Stomach (tissue), 9 donors: Measurements from ENCODE around the gene RAB26. TPM values are rescaled to one million over a fixed set of nuclear protein-coding genes. Genes with fewer than 3 reads are reported as not detected.
A peak's percentile ranks its signal among the peaks of the same experiment; 100 is the strongest.

Source experiments
- DNase-seq, 2 donors: peaks; one replicate each; pipeline versions ENCODE4 v3.0.0 to v3.0.0-alpha.2; 2013 to 2019
- H3K27ac ChIP-seq, 5 donors: fragments of 200-600 bp in 4 of 5; sonication (generic) in 4 of 5; one replicate each; pipeline ENCODE4 v1.5.1; 2013 to 2019; ENCODE audit warnings: mild to moderate bottlenecking in 1 of 5, moderate library complexity in 1 of 5
- H3K27me3 ChIP-seq, 3 donors: fragments of 200-600 bp; sonication (generic); one replicate each; pipeline ENCODE4 v1.5.1; 2017 to 2019; ENCODE audit warnings: mixed run types in 1 of 3
- H3K36me3 ChIP-seq, 4 donors: fragments of 200-600 bp; sonication (generic); 1 replicate in 3 of 4; 2 replicates in 1 of 4; pipeline ENCODE4 v1.5.1; 2016 to 2019
- H3K4me1 ChIP-seq, 4 donors: fragments of 200-600 bp; sonication (generic); one replicate each; pipeline ENCODE4 v1.5.1; 2016 to 2019
- H3K4me3 ChIP-seq, 4 donors: fragments of 200-600 bp; sonication (generic) in 3 of 4; one replicate each; pipeline ENCODE4 v1.5.1; 2016 to 2019; ENCODE audit warnings: mild to moderate bottlenecking in 1 of 4
- H3K9me3 ChIP-seq, 4 donors: fragments of 200-600 bp; sonication (generic); one replicate each; pipeline ENCODE4 v1.5.1; 2016 to 2019
- EP300 ChIP-seq: sonication (generic); formaldehyde crosslinking; IDR thresholded peaks from one replicate; pipeline ENCODE4 v1.6.1; 2017; ENCODE audit warnings: antibody characterized with exemption
- POLR2A ChIP-seq, 4 donors: fragments of 450-650 bp; IDR thresholded peaks; one replicate each; pipeline ENCODE4 v1.6.1; 2016; ENCODE audit warnings: antibody characterized with exemption in 4 of 4, control low read depth in 2 of 4, mild to moderate bottlenecking in 1 of 4, moderate library complexity in 1 of 4
- POLR2AphosphoS5 ChIP-seq, 3 donors: sonication (generic); formaldehyde crosslinking; IDR thresholded peaks; one replicate each; pipeline ENCODE4 v1.6.1; 2016; ENCODE audit warnings: antibody characterized with exemption in 3 of 3
- WGBS, 5 donors: extraction: QIAGEN DNeasy Blood & Tissue Kit in 3 of 5; methylation state at CpG; one replicate each; pipeline versions ENCODE4 v1.1.5 to v1.1.7; 2013 to 2018; 5-methylcytosine and 5-hydroxymethylcytosine counted together
- intact Hi-C: fragments of 100-400 bp; cut with DNase I; formaldehyde crosslinking; loops from one replicate; pipeline ENCODE4 v1.15.1; 2023; ENCODE audit warnings: low total_unique reads
- polyA plus RNA-seq, 3 donors: library from polyadenylated mRNA; stranded (reverse); fragments of 200-250 nt; gene quantifications; one replicate each; pipeline ENCODE4 v1.2.3, GENCODE V29; 2013
- total RNA-seq, 5 donors: library from RNA; depleted of rRNA; stranded (reverse); fragments of >200 nt; gene quantifications; one replicate each; pipeline versions ENCODE4 v1.1.0 to v1.2.3, GENCODE V29; 2014 to 2016
- TF ChIP-seq, protein P1 (sequence below), 7 experiments: fragments of 450-650 bp in 4 of 7; fragments of 200-600 bp in 3 of 7; sonication (generic) in 3 of 7; IDR thresholded peaks; one replicate each; pipeline ENCODE4 v1.5.1; 2016 to 2019; ENCODE audit warnings: antibody characterized with exemption in 7 of 7, control low read depth in 2 of 7, mild to moderate bottlenecking in 1 of 7
- donor health status: healthy with polysubstance abuse.
- donor health status: Bipolar disorder and iron deficiency.
- donor health status: healthy.

The RAB26 gene
- total and polyA plus RNA-seq, 8 donors = 15.1 to 114 (median 27.2) TPM; not detected in 3

DNA sequence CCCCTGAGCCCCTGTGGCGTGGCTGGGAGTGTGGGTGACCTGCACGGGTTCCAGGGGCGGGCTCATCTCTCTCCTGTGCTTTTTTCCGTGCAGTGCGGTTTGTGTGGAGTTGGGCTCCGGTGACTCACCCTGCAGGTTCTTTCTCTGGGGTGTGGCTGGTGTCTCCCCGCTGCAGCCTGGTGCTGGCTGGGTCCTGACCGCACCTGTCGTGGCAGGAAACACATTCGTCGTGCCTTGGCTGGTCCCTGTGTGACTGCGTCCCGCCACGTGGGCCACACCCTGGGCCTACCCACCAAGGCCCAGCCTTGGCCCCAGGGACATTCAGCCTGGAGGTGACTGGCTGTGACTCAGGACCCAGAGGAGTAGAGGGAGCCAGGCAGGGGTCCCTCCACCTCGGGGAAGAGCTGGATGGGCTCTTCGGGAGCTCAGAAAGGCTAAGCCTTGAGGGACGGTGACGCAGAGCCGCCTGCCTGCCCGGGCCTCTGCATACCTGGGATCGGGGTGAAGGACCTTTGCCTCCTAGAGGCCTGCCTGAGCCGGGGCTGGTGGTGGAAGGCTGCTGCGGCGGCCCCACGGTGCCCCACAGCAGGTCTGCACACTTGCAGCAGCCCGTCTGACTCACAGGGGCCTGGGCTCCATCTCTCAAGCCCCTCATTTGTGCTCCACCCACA lies 14.9 kb downstream of the RAB26 start:
- Histone ChIP-seq H3K9me3 (no peaks in the 10 kb centered on the region), H3K4me1 (peaks cover 42 to 58% (median 57%) of the 10 kb centered on the region in 4 donors), H3K36me3 (peaks cover 24 to 37% (median 31%) of the 10 kb centered on the region in 4 donors), H3K27ac (peak overlapping the region; percentile 54 to 96 (median 77)), H3K27me3 (no peaks in the 10 kb centered on the region), H3K4me3 (peak overlapping the region in 1 of 4 donors; percentile 13)
- DNase-seq = peak; percentile 77 to 90
- peak in 2 of 3 donors; percentile 46 to 55 for TF ChIP-seq POLR2AphosphoS5 (IDR thresholded peaks at IDR 0.05)
- TF ChIP-seq POLR2A (IDR thresholded peaks at IDR 0.05) = no peak
- intact Hi-C loops = no loop called here
- WGBS, 5 donors = 41 to 78% (median 53%) methylated on average over 14 to 26 of the region's 26 CpGs

DNA sequence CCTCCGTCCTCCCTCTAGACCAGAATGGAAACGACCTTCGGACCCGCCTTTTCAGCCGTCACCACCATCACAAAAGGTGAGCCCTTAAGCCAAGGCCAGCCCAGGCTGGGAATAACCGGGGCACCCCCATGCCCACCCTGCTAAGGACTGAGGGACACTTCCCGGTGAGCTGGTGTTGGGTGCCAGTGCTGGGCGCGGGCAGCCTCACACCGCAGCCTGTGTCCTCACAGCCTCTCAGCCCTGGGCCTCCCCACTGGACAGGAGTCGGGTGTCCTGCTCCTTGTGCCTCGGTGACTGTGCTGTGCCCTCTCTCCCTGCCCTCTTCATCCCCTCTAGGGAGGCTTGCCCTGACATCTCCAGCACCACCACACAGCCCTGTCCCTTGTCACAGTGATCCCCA lies 17.4 kb downstream of the RAB26 start:
- 91 to 97% (median 95%) methylated on average over 11 to 12 of the region's 12 CpGs for WGBS, 5 donors
- H3K9me3 ChIP-seq = no peaks in the 10 kb centered on the region
- peaks cover 16 to 33% (median 32%) of the 10 kb centered on the region in 4 donors for H3K4me1 ChIP-seq
- H3K27me3 ChIP-seq = no peaks in the 10 kb centered on the region
- H3K27ac ChIP-seq = no peak overlapping the region
- no peak for TF ChIP-seq POLR2A (IDR thresholded peaks at IDR 0.05)
- TF ChIP-seq, protein P1, sequence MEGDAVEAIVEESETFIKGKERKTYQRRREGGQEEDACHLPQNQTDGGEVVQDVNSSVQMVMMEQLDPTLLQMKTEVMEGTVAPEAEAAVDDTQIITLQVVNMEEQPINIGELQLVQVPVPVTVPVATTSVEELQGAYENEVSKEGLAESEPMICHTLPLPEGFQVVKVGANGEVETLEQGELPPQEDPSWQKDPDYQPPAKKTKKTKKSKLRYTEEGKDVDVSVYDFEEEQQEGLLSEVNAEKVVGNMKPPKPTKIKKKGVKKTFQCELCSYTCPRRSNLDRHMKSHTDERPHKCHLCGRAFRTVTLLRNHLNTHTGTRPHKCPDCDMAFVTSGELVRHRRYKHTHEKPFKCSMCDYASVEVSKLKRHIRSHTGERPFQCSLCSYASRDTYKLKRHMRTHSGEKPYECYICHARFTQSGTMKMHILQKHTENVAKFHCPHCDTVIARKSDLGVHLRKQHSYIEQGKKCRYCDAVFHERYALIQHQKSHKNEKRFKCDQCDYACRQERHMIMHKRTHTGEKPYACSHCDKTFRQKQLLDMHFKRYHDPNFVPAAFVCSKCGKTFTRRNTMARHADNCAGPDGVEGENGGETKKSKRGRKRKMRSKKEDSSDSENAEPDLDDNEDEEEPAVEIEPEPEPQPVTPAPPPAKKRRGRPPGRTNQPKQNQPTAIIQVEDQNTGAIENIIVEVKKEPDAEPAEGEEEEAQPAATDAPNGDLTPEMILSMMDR (IDR thresholded peaks at IDR 0.05) = no peak
- TF ChIP-seq POLR2AphosphoS5 (IDR thresholded peaks at IDR 0.05) = no peak
- TF ChIP-seq EP300 = no peak
- DNase-seq = no peak
- H3K36me3 ChIP-seq = peaks cover 31 to 62% (median 56%) of the 10 kb centered on the region in 4 donors
- intact Hi-C loops = no loop called here
- H3K4me3 ChIP-seq = no peak overlapping the region

DNA sequence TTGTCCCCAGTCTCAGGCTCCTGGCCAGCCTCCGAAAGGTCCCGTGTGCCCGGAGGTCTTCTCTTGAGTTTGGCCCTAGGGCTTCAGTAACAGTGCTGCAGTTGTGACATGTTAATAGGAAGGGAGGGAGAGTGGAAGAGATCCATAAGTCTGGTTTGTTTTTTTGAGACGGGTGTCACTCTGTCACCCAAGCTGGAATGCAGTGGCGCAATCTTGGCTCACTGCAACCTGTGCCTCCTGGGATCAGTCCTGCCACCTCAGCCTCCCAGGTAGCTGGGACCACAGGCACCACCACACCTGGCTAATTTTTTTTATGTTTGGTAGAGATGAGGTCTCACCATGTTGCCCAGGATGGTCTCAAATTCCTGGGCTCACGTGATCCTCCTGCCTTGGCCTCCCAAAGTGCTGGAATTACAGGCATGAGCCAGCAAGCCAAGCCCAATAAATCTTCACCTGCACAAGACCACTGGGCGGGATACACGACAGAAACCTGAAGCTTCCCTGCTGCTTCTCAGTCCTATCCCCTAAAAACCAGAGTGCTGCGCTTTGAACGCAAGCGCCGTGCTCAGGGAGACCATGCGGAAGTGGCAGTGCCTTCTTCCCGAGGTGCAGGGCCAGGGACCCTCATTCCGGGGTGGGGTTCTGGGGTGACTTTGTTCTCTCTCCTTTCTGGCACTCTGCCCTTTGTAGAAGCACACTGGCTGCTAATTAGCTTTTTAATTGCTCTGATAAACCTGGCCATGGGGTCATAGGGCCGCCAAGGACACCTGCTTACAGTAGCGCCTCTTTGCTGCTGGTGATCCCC lies 18.0 kb downstream of the RAB26 start:
- H3K27ac ChIP-seq = no peak overlapping the region
- H3K36me3 ChIP-seq = peaks cover 37 to 68% (median 60%) of the 10 kb centered on the region in 4 donors
- TF ChIP-seq, protein P1 (IDR thresholded peaks at IDR 0.05) = no peak
- TF ChIP-seq POLR2A (IDR thresholded peaks at IDR 0.05) (no peak), POLR2AphosphoS5 (IDR thresholded peaks at IDR 0.05) (no peak)
- intact Hi-C loops = no loop called here
- H3K27me3 ChIP-seq = no peaks in the 10 kb centered on the region
- DNase-seq = no peak
- WGBS, 5 donors = 90 to 94% (median 92%) methylated on average over 17 of the region's 17 CpGs
- H3K9me3 ChIP-seq = no peaks in the 10 kb centered on the region
- H3K4me3 ChIP-seq = no peak overlapping the region
- peaks cover 15 to 27% (median 26%) of the 10 kb centered on the region in 4 donors for H3K4me1 ChIP-seq

DNA sequence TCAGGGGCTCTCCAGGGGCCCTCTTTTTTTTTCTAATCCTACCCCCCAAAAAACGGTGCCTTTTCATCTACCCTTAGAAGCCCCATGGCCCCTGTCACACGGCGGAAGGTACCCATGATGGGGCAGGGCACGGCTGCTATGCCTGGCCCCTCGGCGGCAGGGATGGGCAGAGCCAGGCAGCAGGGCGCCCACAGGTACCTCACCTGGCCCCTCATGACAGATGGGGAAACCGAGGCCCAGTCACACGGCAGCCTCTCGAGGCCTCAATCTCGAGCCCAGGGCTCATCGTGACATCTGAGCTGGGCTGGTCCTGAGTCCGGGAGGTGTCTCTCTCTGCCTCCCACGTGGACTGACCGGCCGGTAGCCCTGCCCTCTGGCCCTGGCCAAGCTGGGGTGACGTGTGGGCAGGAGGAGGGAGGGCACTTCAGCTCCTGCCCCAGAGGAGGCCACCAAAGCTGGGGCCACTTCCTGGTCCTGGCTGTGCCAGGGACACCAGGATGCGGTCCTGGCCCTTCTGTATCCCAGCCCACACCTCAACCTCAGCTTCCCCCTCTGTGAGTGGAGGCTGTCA lies 18.7 kb downstream of the RAB26 start:
- 86 to 93% (median 87%) methylated on average over 7 to 18 of the region's 18 CpGs for WGBS, 5 donors
- no peak for DNase-seq
- no peaks in the 10 kb centered on the region for H3K27me3 ChIP-seq
- TF ChIP-seq EP300 (no peak), POLR2A (IDR thresholded peaks at IDR 0.05) (no peak), POLR2AphosphoS5 (IDR thresholded peaks at IDR 0.05) (no peak)
- TF ChIP-seq, protein P1 (IDR thresholded peaks at IDR 0.05) = no peak
- H3K9me3 ChIP-seq = no peaks in the 10 kb centered on the region
- H3K36me3 ChIP-seq = peaks cover 37 to 75% (median 67%) of the 10 kb centered on the region in 4 donors
- H3K4me1 ChIP-seq = peaks cover 9 to 20% (median 19%) of the 10 kb centered on the region in 4 donors
- no peak overlapping the region for H3K27ac ChIP-seq
- H3K4me3 ChIP-seq = no peak overlapping the region
- intact Hi-C loops = no loop called here
